Stimulated activated CD8-positive, alpha-beta memory T cell treated with anti-CD3 and anti-CD28 coated beads, Interleukin-4, amount 100 ng/mL, for 4 hours (primary cell): Measurements from ENCODE around the gene CRHR1.
A peak's percentile ranks its signal among the peaks of the same experiment; 100 is the strongest.

Experiments
- DNase-seq, 2 donors: peaks; one replicate each; pipeline ENCODE4 v3.0.0-alpha.2; 2020; ENCODE audit warnings: low read depth in 2 of 2, low spot score in 1 of 2

CRHR1 gene

DNA sequence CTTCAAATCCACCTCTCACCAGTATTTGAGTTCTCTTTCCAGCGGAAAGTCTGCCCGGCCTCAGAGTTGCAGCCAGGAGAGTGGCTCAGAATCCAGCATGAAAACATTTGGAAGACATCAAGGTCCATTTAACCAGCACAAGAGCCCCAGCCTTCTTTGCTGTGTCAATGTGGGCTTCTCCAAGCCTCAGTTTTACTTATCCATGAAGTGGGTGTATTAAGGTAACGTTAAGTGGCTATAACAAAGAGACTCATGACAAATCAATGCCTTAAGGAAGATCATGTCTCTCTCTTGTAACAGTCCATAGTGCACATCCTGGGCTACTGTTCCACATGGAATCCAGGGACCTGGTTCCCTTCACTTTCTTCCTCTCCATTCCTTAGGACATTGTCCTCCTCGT is 59.6 kb downstream of the CRHR1 start:
- no peak for DNase-seq

DNA sequence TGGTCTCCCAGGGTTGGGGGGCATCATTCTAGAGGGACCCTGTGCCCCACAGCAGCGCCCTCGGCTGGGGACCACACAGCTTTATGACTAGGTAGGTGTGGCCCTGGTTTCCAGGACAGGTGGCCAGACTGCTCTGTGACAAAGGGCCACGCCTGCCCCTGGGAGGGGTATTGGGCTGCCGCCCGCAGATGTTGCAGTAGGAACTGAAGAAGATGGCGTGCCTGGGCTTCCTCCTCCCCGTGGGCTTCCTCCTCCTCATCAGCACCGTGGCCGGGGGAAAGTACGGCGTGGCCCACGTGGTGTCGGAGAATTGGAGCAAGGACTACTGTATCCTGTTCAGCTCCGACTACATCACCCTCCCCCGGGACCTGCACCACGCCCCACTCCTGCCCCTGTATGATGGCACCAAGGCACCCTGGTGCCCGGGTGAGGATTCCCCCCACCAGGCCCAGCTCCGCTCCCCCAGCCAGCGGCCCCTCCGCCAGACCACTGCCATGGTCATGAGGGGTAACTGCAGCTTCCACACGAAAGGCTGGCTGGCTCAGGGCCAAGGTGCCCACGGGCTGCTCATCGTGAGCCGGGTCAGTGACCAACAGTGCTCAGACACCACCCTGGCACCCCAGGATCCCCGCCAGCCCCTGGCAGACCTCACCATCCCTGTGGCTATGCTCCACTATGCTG is 60.7 kb downstream of the CRHR1 start, which contains the start of gene SPPL2C:
SPPL2C (plus strand) TSS at position 187 of the 681 bp plus-strand sequence; CDS start at position 213, 26 bp downstream.
- DNase-seq, result no peak

DNA sequence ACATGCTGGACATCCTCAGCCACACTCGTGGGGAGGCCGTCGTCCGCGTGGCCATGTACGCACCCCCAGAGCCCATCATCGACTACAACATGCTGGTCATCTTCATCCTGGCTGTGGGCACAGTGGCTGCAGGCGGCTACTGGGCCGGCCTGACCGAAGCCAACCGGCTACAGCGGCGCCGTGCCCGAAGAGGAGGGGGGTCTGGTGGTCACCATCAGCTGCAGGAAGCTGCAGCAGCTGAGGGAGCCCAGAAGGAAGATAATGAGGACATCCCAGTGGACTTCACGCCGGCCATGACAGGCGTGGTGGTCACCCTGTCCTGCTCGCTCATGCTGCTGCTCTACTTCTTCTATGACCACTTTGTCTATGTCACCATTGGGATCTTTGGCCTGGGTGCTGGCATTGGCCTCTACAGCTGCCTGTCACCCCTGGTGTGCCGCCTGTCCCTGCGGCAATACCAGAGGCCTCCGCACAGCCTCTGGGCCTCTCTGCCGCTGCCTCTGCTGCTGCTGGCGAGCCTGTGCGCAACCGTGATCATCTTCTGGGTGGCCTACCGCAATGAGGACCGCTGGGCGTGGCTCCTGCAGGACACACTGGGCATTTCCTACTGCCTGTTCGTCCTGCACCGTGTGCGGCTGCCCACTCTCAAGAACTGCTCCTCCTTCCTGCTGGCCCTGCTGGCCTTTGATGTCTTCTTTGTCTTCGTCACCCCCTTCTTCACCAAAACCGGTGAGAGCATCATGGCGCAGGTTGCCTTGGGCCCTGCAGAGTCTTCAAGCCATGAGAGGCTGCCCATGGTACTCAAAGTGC is 61.5 kb downstream of the CRHR1 start:
- DNase-seq, result no peak

DNA sequence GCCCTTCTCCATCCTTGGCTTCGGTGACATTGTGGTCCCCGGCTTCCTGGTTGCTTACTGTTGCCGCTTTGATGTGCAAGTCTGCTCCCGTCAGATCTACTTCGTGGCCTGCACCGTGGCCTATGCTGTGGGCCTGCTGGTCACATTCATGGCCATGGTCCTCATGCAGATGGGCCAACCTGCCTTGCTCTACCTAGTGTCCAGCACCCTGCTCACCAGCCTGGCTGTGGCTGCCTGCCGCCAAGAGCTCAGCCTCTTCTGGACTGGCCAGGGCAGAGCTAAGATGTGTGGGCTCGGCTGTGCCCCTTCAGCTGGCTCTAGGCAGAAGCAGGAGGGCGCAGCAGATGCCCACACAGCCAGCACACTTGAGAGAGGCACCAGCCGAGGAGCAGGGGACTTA is 62.1 kb downstream of the CRHR1 start:
- no peak for DNase-seq

DNA sequence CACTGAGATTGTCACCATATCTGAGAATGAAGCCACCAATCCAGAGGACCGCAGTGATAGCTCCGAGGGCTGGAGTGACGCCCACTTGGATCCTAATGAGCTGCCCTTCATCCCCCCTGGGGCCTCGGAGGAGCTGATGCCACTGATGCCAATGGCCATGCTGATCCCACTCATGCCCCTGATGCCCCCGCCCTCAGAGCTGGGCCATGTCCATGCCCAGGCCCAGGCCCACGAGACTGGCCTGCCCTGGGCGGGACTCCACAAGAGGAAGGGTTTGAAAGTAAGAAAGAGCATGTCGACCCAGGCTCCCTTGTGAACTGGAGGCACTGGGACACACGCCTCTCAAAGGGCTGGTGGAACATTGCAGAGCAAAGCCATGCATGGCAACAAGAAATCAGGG is 62.5 kb downstream of the CRHR1 start:
- no peak for DNase-seq

DNA sequence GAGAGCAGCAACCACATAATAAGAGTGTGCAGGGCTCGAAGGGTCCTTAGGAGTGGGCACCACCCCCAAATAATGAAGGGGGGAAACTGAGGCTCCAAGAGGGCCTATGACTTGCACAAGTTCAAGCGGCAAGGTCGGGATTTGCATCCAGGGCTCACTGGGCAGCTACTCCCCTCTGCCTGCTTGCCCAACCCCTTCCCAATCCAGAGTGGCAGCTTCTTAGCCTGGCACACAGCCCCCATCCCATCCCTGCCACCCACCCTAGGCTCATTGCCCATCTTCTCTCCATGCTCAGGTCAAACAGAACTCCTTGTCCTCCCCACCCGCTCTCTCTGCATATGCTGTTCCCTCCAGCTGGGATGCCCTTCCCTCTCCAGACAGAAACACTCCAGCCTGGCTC is 63.0 kb downstream of the CRHR1 start:
- DNase-seq, result no peak

DNA sequence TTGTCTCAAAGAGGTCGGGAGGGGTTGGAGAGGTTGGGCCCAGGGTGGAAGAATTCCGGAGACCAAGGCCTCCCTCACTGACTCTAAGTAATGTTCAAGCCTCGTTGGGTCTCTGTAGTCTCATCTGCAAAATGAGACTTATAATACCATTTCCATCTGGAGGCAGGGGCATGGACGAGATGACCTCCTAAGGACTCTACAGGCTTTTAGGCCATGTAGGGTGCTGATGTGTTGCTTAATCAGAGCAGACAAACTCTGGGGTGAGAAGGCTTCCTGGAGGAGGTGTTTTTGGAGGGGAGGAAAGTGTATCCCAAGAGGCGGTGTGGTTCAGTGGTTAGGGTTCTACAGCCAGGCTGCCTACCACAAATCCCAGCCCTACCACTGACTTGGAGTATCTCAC is 63.6 kb downstream of the CRHR1 start:
- DNase-seq, result no peak

DNA sequence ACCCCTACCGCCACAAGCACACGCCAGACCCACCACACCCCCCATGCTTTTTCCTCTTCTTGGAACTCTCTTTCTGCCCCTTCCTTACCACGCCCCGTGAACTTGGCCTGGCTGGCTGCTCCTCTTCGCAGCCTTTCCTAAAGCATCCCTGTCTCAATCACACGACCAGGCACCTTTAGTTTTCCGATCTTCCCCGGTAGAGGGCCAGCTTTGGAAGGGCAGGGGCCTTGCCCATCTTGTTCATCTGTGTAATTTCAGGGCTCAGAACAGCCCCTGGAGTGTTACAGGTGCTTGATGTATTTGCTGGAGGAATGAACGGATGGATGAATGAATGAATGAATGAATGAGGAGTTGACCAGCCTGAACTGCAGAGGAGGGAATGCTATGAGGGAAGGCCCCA is 64.3 kb downstream of the CRHR1 start:
- no peak for DNase-seq

DNA sequence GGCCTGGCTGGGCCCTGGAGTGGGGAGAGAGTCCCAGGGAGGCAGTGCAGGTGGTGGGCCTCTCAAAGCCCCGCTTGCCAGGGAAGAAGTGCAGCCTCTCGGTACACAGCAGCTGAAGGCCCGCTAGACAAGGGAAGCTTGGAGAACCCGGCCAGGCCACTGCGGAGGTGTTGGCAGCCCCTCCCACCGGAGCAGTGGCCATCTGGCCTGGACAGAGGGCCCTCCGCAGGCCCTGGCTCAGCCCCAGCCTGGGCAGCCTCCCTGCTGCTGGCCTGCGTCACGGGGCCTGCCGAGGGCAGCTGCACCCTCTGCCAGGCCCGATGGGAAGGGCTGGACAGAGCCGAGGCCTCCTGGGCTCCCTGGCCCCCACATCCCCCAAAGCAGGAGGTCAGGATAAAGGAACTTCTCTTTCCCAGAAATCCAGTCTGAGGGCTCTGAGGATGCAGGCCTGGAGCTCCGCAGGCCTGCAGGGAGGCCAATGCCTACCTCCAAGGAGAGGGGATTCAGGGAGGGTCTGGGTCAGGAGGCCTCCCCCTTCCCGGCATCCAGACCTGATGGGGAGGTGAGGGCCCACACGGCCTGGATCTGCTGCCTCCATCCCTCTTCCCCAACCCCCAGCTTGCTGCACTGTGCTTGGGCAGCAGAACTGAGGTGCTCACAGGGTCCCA is 64.9 kb downstream of the CRHR1 start:
- DNase-seq, result no peak

DNA sequence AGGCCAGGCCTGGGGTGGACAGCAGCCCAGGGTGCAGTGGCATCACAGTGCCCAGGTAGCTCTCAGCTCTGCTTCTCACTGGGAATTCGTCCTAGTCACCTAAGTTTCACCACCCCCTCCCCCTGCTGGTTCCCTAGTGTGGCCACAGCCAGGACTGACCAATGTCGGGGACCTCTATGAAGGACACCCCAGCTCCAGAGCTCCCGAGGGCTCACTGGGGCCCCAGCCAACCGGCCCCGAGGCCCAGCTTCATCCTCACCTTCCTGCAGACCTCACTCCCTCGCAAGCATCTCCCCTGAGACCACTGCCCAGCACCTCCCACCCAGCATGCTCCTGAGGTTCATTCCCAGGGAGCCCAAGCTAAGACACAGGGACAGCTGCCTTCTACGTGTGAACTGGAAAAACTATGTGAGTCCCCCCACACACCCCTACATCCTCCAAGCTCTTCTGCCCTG is 65.4 kb downstream of the CRHR1 start:
- no peak for DNase-seq

DNA sequence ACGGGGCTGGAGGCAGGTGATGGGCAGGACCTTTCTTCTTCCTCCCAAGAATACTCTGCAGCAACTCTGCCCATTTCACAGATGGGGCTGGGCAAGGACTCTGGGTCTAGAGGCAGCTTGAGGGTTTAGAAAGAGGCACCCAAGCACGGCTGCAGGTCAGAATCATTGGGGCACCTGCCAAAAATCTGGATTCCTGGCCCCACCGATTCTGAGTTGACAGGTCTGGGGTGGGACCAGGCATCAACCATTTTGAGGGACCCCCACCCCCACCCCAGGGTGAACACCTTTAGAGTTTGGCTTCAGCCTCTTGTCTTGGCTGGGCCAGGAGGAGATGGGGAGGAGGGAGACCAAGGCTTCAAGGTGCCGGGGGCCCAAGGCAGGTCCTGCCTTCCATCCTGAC is 65.9 kb downstream of the CRHR1 start:
- DNase-seq, result no peak

DNA sequence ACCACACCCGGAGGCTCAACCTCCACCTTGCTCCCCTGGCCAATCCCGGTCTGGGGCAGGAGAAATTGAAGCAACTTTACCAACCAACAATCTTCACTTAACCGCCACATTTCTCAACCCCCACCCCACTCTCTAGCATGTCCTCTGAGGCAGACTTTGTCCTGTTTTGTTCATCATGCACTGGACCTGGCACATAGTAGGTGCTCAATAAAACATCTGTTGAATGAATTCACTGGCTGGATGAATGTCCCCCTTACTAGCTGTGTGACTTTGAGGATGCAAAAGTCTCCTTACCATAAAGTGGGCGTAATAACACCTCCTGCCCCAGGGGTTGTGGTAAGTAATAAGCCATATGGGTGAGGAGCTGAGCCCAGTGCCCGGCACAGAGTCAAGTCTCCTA is 66.3 kb downstream of the CRHR1 start:
- DNase-seq, result no peak

DNA sequence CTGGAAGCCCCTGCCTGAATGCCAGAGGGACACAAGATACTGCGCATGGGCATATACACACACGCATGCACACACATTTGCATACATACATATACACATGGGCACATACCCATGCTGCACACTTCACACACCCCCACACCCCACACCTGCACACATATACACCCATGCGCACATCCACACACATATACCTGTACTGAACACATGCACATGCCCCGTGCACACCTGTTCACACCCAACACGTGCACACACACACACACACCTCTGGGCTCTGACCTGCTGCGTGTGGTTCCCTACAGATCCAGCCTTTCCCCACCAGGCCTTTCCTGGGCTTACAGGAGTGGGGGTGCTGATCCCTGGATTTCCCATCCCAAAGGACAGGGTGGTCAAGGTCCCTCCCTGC is 66.9 kb downstream of the CRHR1 start:
- DNase-seq, result no peak

DNA sequence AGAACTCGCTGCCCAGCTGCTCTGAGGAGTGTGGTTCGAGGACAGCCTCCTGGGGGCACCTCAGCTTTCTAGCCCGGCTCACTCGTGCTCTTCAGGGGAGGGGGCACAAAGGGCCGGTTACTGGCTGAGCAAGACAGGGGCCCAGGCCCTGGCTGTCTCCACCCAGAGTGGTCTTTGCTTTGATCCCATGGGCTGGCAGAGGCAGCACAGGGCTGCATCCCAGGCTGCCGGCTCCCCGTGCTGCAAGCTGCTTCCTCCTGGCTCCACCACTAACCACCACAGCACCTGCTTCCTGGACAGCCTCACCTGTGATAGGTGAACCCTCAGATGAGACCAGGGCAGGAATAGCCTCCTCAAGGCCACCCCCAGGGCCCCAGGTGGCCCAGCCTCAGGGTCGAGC is 67.3 kb downstream of the CRHR1 start:
- DNase-seq, result no peak

DNA sequence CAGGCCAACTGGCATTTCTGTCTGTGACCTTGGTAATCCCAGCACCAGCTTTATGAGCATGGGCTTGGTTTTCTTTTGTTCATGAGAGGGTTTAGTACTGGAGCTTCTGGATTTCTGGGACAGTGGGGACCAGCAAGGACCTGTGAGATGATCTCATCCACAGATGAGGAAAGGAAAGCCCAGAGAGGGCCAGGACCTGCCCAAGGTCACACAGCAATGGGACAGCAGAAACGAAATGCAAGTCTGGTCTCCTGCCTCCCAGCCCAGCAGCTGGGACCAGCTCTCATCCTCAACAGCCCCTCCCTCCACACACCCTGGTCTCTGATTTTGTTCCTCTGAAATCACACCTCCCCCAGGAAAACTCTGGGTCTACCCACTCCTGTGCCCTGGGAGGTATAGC is 67.8 kb downstream of the CRHR1 start:
- DNase-seq, result no peak

DNA sequence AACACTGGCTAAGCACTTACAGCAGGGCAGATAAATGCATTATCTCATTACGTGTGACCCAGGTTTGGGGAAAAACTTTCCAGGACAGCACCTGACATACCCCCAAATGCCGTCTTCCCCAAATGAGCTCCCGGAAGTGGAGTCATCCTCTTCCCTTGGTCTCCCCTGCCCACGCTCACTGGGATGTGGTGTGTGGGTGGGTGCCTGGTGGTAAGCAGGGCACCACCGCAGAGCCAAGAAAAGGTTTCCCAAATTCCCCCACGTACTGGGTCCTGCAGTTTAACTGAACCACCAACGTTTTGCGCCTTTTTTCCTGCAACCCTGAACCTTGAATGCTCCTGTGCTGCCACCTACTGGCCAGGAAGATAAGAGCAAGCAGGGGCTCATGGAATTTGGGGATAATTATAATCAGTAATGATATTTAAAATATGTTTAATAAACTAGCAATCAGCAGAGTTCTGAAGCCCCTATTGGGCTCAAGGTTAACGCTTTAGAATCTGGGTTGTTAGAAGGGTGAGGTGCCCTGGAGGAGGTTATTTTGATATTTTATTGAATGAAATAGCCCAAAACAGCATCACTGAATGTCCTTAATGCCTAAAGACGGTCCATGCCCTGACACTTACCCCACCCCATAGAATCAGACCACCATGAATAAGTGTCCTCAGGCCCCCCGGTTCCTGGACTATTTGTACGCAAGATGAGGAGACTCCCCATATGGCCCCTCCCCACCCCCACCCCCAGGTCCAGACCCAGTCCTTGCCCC is 68.6 kb downstream of the CRHR1 start:
- DNase-seq, result peak; percentile 13 to 33

DNA sequence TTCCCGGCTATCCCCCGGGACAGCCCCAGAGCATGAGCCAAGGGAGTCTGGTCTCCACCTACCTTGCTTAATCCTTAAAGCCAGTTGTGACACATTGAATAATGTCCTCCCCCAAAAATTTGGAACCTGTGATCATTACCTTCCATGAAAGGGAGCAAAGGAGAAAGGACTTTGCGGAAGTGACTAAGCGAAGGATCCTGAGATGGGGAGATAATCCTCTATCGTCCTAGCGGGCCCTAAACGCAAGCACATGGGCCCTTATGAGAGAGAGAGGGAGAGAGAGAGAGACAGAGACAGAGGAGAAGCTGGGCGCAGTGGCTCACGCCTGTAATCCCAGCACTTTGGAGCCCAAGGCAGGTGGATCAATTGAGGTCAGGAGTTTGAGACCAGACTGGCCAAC is 70.1 kb downstream of the CRHR1 start:
- no peak for DNase-seq

DNA sequence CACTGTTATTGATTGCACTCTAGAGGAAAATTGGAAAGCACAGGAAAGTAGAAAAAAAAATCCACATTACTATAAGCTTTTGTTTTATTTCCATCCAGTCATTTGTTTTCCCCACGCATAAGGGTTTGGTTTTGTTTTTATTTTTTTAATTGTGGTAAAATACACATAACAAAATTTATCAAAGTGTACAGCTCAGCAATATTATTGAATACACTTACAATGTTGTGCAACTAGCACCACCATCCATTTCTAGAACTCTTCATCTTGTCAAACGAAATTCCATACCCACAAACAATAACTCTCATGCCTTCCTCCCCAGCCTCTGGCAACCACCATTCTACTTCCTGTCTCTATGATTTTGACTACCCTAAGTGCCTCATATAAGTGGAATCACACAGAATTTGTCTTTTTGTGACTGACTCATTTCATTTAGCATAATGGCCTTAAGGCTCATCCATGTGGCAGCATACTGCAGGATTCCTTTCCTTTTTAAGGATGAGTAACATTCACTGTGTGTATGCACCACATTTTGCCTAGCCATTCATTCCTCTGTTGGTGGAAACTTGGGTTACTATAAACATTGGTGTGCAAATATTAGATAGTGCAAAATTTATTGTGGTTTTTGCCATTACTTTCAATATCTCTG is 71.7 kb downstream of the CRHR1 start:
- no peak for DNase-seq

DNA sequence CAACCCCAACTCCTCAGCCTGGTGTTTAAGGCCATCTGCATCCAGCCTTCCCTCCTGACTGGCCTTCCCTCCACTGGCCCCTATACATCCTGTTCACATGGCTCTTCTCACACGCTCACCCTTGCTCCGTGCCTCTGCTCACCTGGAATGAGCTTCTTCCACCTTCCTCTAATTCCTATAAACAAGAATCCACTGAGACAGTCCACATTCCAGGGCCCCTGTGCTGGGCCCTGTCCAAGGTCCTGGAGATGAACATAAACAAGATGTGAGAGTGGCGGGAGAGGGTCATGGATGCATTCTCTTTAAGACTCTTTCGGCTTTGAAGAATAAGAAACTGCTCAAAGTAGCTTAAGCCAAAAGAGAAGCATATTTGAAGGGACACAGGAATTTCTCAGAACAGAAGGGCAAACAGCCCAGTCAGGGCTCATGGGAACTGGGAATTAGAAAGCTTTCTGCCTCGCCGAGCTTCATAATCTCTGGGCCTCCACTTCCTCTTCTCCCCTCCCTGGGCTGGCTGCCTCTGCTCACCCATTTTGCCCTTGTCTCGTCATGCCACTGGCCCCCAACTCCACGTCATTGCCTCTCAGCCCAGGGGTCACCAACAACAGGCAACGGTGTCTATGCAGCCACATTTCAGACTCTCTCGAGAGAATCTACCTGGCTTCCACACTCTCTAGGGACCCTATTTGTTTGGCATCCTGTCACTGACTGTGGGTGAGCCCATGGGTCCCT is 74.0 kb downstream of the CRHR1 start:
- DNase-seq, result no peak

DNA sequence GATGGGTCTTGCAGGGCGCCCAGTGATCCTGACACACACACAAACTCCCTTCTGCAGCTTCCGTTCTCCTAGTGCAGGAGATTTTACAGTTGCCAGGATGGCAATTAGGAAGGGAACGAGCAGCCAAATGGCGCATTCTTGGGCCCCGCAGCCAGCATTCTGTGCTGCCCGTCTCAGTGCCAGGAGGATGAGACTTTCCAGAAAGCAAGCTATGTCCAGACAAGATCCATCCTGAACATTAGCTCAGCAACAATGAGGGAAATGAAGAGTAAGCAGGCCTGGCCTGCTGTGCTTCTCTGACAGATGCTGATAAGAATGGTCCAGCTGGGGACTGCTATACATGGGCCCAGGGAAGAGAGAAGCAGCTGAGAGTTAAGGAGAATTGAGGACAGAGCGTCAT is 77.0 kb downstream of the CRHR1 start:
- DNase-seq, result no peak
